HCT116 (cell line): Measurements from ENCODE around the gene CHL1.

Experiments used
- CBX3 ChIP-seq: IDR thresholded peaks from 2 replicates; pipeline ENCODE4 v1.6.1; 2012; ENCODE audit warnings: low read depth
- EZH2 ChIP-seq: fragments of 200-600 bp; sonication (generic); IDR thresholded peaks from 2 replicates; pipeline ENCODE4 v1.6.1; 2017; ENCODE audit warnings: antibody characterized with exemption, mixed run types
- JUND ChIP-seq: IDR thresholded peaks from 2 replicates; pipeline ENCODE4 v1.6.1; 2012
- POLR2A ChIP-seq: IDR thresholded peaks from 2 replicates; pipeline ENCODE4 v1.7.0; 2011; ENCODE audit warnings: borderline replicate concordance; ENCODE audit not compliant: insufficient read depth, insufficient read length; ENCODE audit errors: extremely low read depth
- POLR2AphosphoS5 ChIP-seq: IDR thresholded peaks from 2 replicates; pipeline ENCODE4 v1.6.1; 2011; ENCODE audit warnings: mild to moderate bottlenecking, low read depth, low read length, moderate library complexity
- RAD21 ChIP-seq: IDR thresholded peaks from 2 replicates; pipeline ENCODE4 v1.6.1; 2012; ENCODE audit warnings: low read depth, mild to moderate bottlenecking
- SP1 ChIP-seq: IDR thresholded peaks from 2 replicates; pipeline ENCODE4 v1.6.1; 2012; ENCODE audit warnings: low read depth
- YY1 ChIP-seq: IDR thresholded peaks from 2 replicates; pipeline ENCODE4 v1.6.1; 2011; ENCODE audit warnings: low read length, low read depth, moderate library complexity, mild to moderate bottlenecking; ENCODE audit not compliant: insufficient replicate concordance; ENCODE audit errors: extremely low read depth
- TF ChIP-seq, protein P1 (sequence below), 3 experiments: fragments of 200-600 bp in 1 of 3; sonication (generic) in 1 of 3; IDR thresholded peaks in 2 of 3; conservative IDR thresholded peaks in 1 of 3; 2 replicates each; pipeline ENCODE4 v1.5.1; 2012 to 2017; ENCODE audit warnings: low read depth in 2 of 3, low read length in 2 of 3, antibody characterized with exemption in 1 of 3, borderline replicate concordance in 1 of 3, control low read depth in 1 of 3, mild to moderate bottlenecking in 1 of 3, mixed read lengths in 1 of 3, mixed run types in 1 of 3, moderate library complexity in 1 of 3; ENCODE audit not compliant: insufficient read depth in 1 of 3
- TF ChIP-seq, protein P2 (sequence below): IDR thresholded peaks from 2 replicates; pipeline ENCODE4 v1.6.1; 2012
- TF ChIP-seq, protein P3 (sequence below): IDR thresholded peaks from 2 replicates; pipeline ENCODE4 v1.6.1; 2012
- TF ChIP-seq, protein P4 (sequence below): IDR thresholded peaks from 2 replicates; pipeline ENCODE4 v1.6.1; 2011; ENCODE audit warnings: mild to moderate bottlenecking, low read length, moderate library complexity; ENCODE audit not compliant: insufficient replicate concordance; ENCODE audit errors: extremely low read depth

DNA sequence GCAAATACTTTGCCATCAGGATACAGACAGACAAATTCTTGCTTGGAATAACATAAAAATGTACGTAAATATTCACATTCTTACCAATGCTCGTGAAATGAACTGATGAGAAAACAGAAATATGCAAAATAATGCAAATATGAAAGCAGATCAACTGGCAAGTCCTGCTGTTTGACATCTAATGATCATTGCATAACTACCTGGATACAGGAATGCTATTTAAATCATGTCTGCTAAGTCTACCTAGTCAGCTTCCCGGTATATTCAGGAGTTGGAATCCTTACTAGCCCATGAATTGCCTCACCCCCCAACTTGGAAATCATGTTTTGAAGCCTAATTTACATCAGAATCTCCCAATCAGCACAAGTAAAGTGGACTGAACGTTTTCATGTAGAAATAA is 230.6 kb downstream of the CHL1 start:
- TF ChIP-seq POLR2AphosphoS5: no peak
- no peak for TF ChIP-seq RAD21
- TF ChIP-seq, protein P1, sequence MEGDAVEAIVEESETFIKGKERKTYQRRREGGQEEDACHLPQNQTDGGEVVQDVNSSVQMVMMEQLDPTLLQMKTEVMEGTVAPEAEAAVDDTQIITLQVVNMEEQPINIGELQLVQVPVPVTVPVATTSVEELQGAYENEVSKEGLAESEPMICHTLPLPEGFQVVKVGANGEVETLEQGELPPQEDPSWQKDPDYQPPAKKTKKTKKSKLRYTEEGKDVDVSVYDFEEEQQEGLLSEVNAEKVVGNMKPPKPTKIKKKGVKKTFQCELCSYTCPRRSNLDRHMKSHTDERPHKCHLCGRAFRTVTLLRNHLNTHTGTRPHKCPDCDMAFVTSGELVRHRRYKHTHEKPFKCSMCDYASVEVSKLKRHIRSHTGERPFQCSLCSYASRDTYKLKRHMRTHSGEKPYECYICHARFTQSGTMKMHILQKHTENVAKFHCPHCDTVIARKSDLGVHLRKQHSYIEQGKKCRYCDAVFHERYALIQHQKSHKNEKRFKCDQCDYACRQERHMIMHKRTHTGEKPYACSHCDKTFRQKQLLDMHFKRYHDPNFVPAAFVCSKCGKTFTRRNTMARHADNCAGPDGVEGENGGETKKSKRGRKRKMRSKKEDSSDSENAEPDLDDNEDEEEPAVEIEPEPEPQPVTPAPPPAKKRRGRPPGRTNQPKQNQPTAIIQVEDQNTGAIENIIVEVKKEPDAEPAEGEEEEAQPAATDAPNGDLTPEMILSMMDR (IDR thresholded peaks at IDR 0.05 in 2 of 3, conservative IDR thresholded peaks at IDR 0.05 in 1 of 3; ENCODE audit: borderline replicate concordance in 1 of 3, insufficient read depth in 1 of 3, low read depth in 2 of 3, low read length in 2 of 3): no peak
- no peak for TF ChIP-seq SP1
- TF ChIP-seq, protein P2, sequence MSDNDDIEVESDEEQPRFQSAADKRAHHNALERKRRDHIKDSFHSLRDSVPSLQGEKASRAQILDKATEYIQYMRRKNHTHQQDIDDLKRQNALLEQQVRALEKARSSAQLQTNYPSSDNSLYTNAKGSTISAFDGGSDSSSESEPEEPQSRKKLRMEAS: no peak
- TF ChIP-seq YY1: no peak
- no peak for TF ChIP-seq JUND
- TF ChIP-seq, protein P3, sequence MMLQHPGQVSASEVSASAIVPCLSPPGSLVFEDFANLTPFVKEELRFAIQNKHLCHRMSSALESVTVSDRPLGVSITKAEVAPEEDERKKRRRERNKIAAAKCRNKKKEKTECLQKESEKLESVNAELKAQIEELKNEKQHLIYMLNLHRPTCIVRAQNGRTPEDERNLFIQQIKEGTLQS: no peak
- TF ChIP-seq POLR2A: no peak
- TF ChIP-seq, protein P4, sequence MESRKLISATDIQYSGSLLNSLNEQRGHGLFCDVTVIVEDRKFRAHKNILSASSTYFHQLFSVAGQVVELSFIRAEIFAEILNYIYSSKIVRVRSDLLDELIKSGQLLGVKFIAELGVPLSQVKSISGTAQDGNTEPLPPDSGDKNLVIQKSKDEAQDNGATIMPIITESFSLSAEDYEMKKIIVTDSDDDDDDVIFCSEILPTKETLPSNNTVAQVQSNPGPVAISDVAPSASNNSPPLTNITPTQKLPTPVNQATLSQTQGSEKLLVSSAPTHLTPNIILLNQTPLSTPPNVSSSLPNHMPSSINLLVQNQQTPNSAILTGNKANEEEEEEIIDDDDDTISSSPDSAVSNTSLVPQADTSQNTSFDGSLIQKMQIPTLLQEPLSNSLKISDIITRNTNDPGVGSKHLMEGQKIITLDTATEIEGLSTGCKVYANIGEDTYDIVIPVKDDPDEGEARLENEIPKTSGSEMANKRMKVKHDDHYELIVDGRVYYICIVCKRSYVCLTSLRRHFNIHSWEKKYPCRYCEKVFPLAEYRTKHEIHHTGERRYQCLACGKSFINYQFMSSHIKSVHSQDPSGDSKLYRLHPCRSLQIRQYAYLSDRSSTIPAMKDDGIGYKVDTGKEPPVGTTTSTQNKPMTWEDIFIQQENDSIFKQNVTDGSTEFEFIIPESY: no peak
- no peak for TF ChIP-seq CBX3
- no peak for TF ChIP-seq EZH2
